GM12878 (cell line): Measurements from ENCODE around the gene PHYKPL. TPM values are rescaled to one million over a fixed set of nuclear protein-coding genes. Genes with fewer than 3 reads are reported as not detected.

Experiments used
- ATAC-seq: fragments of 200-7000 bp; cut with Tn5 transposase; 3 replicates; pipeline ENCODE4 v1.9.1; 2020; ENCODE audit warnings: mild to moderate bottlenecking, moderate library complexity
- BruUV-seq: library from RNA; stranded (reverse); fragments of 400-500 nt; replicated peaks from 2 replicates; lab custom pipeline; 2021; lab: Mats Ljungman, UMichigan
- CTCF ChIA-PET: fragments of 300-600 bp; sonication (Branson Sonifier 250); formaldehyde crosslinking; extraction: SDS; loops from one replicate; lab custom pipeline; 2021; ENCODE audit warnings: inconsistent platforms; lab: Yijun Ruan, JAX
- POLR2A ChIA-PET: fragments of 350-600 bp; formaldehyde crosslinking; extraction: SDS; loops from one replicate; lab custom pipeline; 2021; ENCODE audit warnings: inconsistent platforms; lab: Charles Lee
- RAD21 ChIA-PET: fragments of 300-600 bp; sonication (Branson Sonifier 250); formaldehyde crosslinking; loops from one replicate; lab custom pipeline; 2023; ENCODE audit warnings: antibody characterized with exemption; ENCODE audit not compliant: unreplicated experiment; lab: Charles Lee
- SMC1A ChIA-PET: fragments of 300-600 bp; sonication (Branson Sonifier 250); formaldehyde crosslinking; loops from one replicate; lab custom pipeline; 2023; ENCODE audit not compliant: unreplicated experiment, uncharacterized antibody; lab: Charles Lee
- DNase-seq: peaks from one replicate; pipeline ENCODE4 v3.0.0-alpha.2; 2011; ENCODE audit warnings: low read depth, low spot score
- FAIRE-seq: peaks from 3 replicates; lab custom pipeline; 2011; peaks lifted over from hg19 to GRCh38; lab: Jason Lieb, UNC
- H2AFZ ChIP-seq: 2 replicates; pipeline ENCODE4 v1.6.0; 2011; ENCODE audit warnings: low read depth, low read length, control low read depth; ENCODE audit not compliant: control insufficient read depth
- H3K27ac ChIP-seq: 2 replicates; pipeline ENCODE4 v1.5.1; 2011; ENCODE audit warnings: control low read depth; ENCODE audit not compliant: control insufficient read depth, insufficient read depth
- H3K27me3 ChIP-seq, 2 experiments: replicated peaks in 1 of 2; 2 replicates each; pipeline versions ENCODE4 v1.6.0 to v1.6.1; 2011; ENCODE audit warnings: low read length in 1 of 2; ENCODE audit not compliant: control insufficient read depth in 2 of 2, insufficient read depth in 2 of 2
- H3K36me3 ChIP-seq, 2 experiments: 2 replicates each; pipeline ENCODE4 v1.5.1; 2011; ENCODE audit warnings: low read length in 1 of 2; ENCODE audit not compliant: control insufficient read depth in 2 of 2, insufficient read depth in 2 of 2
- H3K4me1 ChIP-seq: 2 replicates; pipeline ENCODE4 v1.6.1; 2011; ENCODE audit warnings: mild to moderate bottlenecking, low read length, moderate library complexity, mixed read lengths; ENCODE audit not compliant: control insufficient read depth, insufficient read depth
- H3K4me2 ChIP-seq: 2 replicates; pipeline ENCODE4 v1.6.0; 2011; ENCODE audit warnings: control low read depth; ENCODE audit not compliant: control insufficient read depth, insufficient read depth
- H3K4me3 ChIP-seq: fragments of 200-600 bp; sonication (generic); 2 replicates; pipeline ENCODE4 v1.5.1; 2016
- H3K79me2 ChIP-seq: 2 replicates; pipeline ENCODE4 v1.6.0; 2011; ENCODE audit warnings: low read length; ENCODE audit not compliant: control insufficient read depth, insufficient read depth
- H3K9ac ChIP-seq: 2 replicates; pipeline ENCODE4 v1.8.0; 2011; ENCODE audit warnings: low read length, control low read depth, mixed read lengths; ENCODE audit not compliant: control insufficient read depth, insufficient read depth
- H3K9me3 ChIP-seq: replicated peaks from 3 replicates; pipeline ENCODE4 v1.5.1; 2011; ENCODE audit warnings: mild to moderate bottlenecking, low read length; ENCODE audit not compliant: control insufficient read depth, insufficient read depth
- H4K20me1 ChIP-seq: 2 replicates; pipeline ENCODE4 v1.6.0; 2011; ENCODE audit not compliant: control insufficient read depth, insufficient read depth
- BCL11A ChIP-seq: IDR thresholded peaks from 2 replicates; pipeline ENCODE4 v1.6.1; 2011; ENCODE audit warnings: low read depth, low read length
- CHD4 ChIP-seq: fragments of 200-600 bp; sonication (generic); IDR thresholded peaks from 2 replicates; pipeline ENCODE4 v1.6.1; 2016; ENCODE audit warnings: mild to moderate bottlenecking
- ESRRA ChIP-seq: IDR thresholded peaks from 2 replicates; pipeline ENCODE4 v1.6.1; 2012; ENCODE audit warnings: mild to moderate bottlenecking, low read length, improper control_type of control experiment
- ETV6 ChIP-seq, 2 experiments: fragments of 450-650 bp in 1 of 2; IDR thresholded peaks in 1 of 2; conservative IDR thresholded peaks in 1 of 2; 2 replicates each; pipeline ENCODE4 v1.6.1; 2014; ENCODE audit warnings: antibody characterized with exemption in 1 of 2, borderline replicate concordance in 1 of 2, low read depth in 1 of 2, mild to moderate bottlenecking in 1 of 2, moderate library complexity in 1 of 2
- GATAD2B ChIP-seq: fragments of 450-650 bp; conservative IDR thresholded peaks from 2 replicates; pipeline ENCODE4 v1.6.1; 2017; ENCODE audit warnings: low read depth, mild to moderate bottlenecking, moderate library complexity
- IRF4 ChIP-seq: IDR thresholded peaks from 2 replicates; pipeline ENCODE4 v1.6.1; 2011; ENCODE audit warnings: low read depth, low read length
- MTA3 ChIP-seq: IDR thresholded peaks from 2 replicates; pipeline ENCODE4 v1.6.1; 2012; ENCODE audit warnings: low read length, inconsistent platforms, borderline replicate concordance
- NFXL1 ChIP-seq: fragments of 450-650 bp; IDR thresholded peaks from 2 replicates; pipeline ENCODE4 v1.6.1; 2017; ENCODE audit warnings: antibody characterized with exemption, mild to moderate bottlenecking, borderline replicate concordance
- NFYA ChIP-seq: IDR thresholded peaks from 2 replicates; pipeline ENCODE4 v1.6.1; 2011; ENCODE audit warnings: low read depth, mild to moderate bottlenecking, low read length, improper control_type of control experiment, borderline replicate concordance
- SUZ12 ChIP-seq: fragments of 200-600 bp; sonication (generic); IDR thresholded peaks from one replicate; pipeline ENCODE4 v1.6.1; 2018; ENCODE audit warnings: antibody characterized with exemption, mild to moderate bottlenecking; ENCODE audit not compliant: unreplicated experiment
- ZZZ3 ChIP-seq: IDR thresholded peaks from 2 replicates; pipeline ENCODE4 v1.6.1; 2011; ENCODE audit warnings: low read depth; ENCODE audit not compliant: control insufficient read depth, insufficient read length
- WGBS: methylation state at CpG from one replicate; pipeline ENCODE4 v1.1.6; 2016; ENCODE audit warnings: low lambda C conversion rate; ENCODE audit not compliant: insufficient replicate concordance, insufficient coverage; ENCODE audit errors: missing lambda C conversion rate; 5-methylcytosine and 5-hydroxymethylcytosine counted together
- in situ Hi-C: fragments of 300-500 bp; cut with MboI; formaldehyde crosslinking; loops from 9 replicates; pipeline ENCODE4 v1.14.3; 2018; ENCODE audit warnings: mixed read lengths
- intact Hi-C: fragments of 100-400 bp; cut with micrococcal nuclease; formaldehyde crosslinking; loops from one replicate; pipeline ENCODE4 v1.14.2; 2022; ENCODE audit not compliant: unreplicated experiment
- polyA plus RNA-seq, 11 experiments: library from polyadenylated mRNA; depleted of rRNA in 4 of 11; unstranded in 6 of 11; stranded (reverse) in 5 of 11; fragments of >200 nt; fragmentation: Nextera tagmentation in 4 of 11; fragmentation: Illumina TruSeq in 1 of 11; extraction: Ambion mirVana in 4 of 11; extraction: Trizol in 1 of 11; gene quantifications; 1 replicate in 1 of 11; 2 replicates in 10 of 11; pipeline versions ENCODE4 v1.2.1 to v1.2.3, GENCODE V29; 2011 to 2016; ENCODE audit warnings: inconsistent platforms in 2 of 11, missing spikeins in 2 of 11, low read depth in 1 of 11
- total RNA-seq, 4 experiments: library from RNA; depleted of rRNA in 3 of 4; stranded (reverse); fragments of >200 nt in 3 of 4; fragmentation: Illumina TruSeq in 1 of 4; extraction: Trizol in 1 of 4; gene quantifications; 2 replicates each; pipeline versions ENCODE4 v1.2.1 to v1.2.3, GENCODE V29; 2013 to 2021

PHYKPL gene
- total and polyA plus RNA-seq, 10 of the 15 experiments (the other 5 are each of a cell fraction or from before 2014, with no cell fraction given): 4.5 to 53.9 (median 25.6) TPM

- RAD21 ChIA-PET: no interaction called here
- H3K27me3 ChIP-seq: no peaks in the 10 kb centered on the region
- SMC1A ChIA-PET: no interaction called here
- H3K79me2 ChIP-seq: no peaks in the 10 kb centered on the region
- H3K27ac ChIP-seq: no peak overlapping the region
- H3K9ac ChIP-seq: no peak overlapping the region
- H3K36me3 ChIP-seq: no peaks in the 10 kb centered on the region
- DNase-seq (no peak), FAIRE-seq (no peak), ATAC-seq (no peak)
- POLR2A ChIA-PET: no interaction called here
- CTCF ChIA-PET: no interaction called here
- H3K4me1 ChIP-seq: peaks cover 20% of the 10 kb centered on the region
- 43% methylated on average over 2 of the region's 2 CpGs for WGBS
- no peak overlapping the region for H2AFZ ChIP-seq
- no peak overlapping the region for H3K4me3 ChIP-seq
- no peaks in the 10 kb centered on the region for H4K20me1 ChIP-seq
- no TSS peak for BruUV-seq
- intact Hi-C loops (no loop called here), in situ Hi-C loops (no loop called here)
- TF ChIP-seq NFYA (no peak), ESRRA (no peak), IRF4 (no peak), NFXL1 (no peak), MTA3 (no peak), SUZ12 (no peak), GATAD2B (no peak), BCL11A (no peak)
- no peaks in the 10 kb centered on the region for H3K9me3 ChIP-seq
- no peak overlapping the region for H3K4me2 ChIP-seq
Observed at GRCh38 chr5:178245389-178245788, 12.8 kb upstream of the PHYKPL start.

GRCh38 chr5:178244576-178244975 is 12.0 kb upstream of the PHYKPL start:
- CTCF ChIA-PET: no interaction called here
- RAD21 ChIA-PET: no interaction called here

More at GRCh38 chr5:178244576-178244975, 12.0 kb upstream of the PHYKPL start:
- TF ChIP-seq CHD4: no peak
- no peak for TF ChIP-seq ZZZ3
- TF ChIP-seq ETV6 (conservative IDR thresholded peaks at IDR 0.05 in 1 of 2, IDR thresholded peaks at IDR 0.05 in 1 of 2; ENCODE audit: borderline replicate concordance in 1 of 2, low read depth in 1 of 2): no peak
- Histone ChIP-seq H4K20me1 (no peaks in the 10 kb centered on the region), H3K4me2 (no peak overlapping the region), H3K9ac (no peak overlapping the region), H3K27me3 (no peaks in the 10 kb centered on the region), H3K79me2 (no peaks in the 10 kb centered on the region), H3K4me1 (peaks cover 22% of the 10 kb centered on the region), H2AFZ (no peak overlapping the region), H3K36me3 (no peaks in the 10 kb centered on the region), H3K9me3 (no peaks in the 10 kb centered on the region), H3K4me3 (no peak overlapping the region), H3K27ac (no peak overlapping the region)
- in situ Hi-C loops (no loop called here), intact Hi-C loops (no loop called here)
- no TSS peak for BruUV-seq
- 41% methylated on average over 2 of the region's 2 CpGs for WGBS
- no peak for FAIRE-seq
- ATAC-seq: no peak
- DNase-seq: no peak
- POLR2A ChIA-PET: interaction anchor here (0.6 kb wide), 1 partner anchor 16 kb away, joined by 3 read pairs; no protein-coding TSS in a partner anchor
- SMC1A ChIA-PET: interaction anchor here (0.7 kb wide), 1 partner anchor 313 kb away, joined by 3 read pairs; no protein-coding TSS in a partner anchor
